Ishikawa (cell line): Measurements from ENCODE around the gene CNOT6.

Source experiments
- CEBPB ChIP-seq: IDR thresholded peaks from 2 replicates; pipeline ENCODE4 v1.6.1; 2012
- EGR1 ChIP-seq: IDR thresholded peaks from 2 replicates; pipeline ENCODE4 v1.6.1; 2012
- EP300 ChIP-seq: IDR thresholded peaks from 2 replicates; pipeline ENCODE4 v1.6.1; 2012; ENCODE audit warnings: borderline replicate concordance
- FOXM1 ChIP-seq: IDR thresholded peaks from 2 replicates; pipeline ENCODE4 v1.6.1; 2012; ENCODE audit warnings: low read depth, borderline replicate concordance
- RAD21 ChIP-seq: IDR thresholded peaks from 2 replicates; pipeline ENCODE4 v1.6.1; 2012; ENCODE audit warnings: low read depth
- TAF1 ChIP-seq: IDR thresholded peaks from 2 replicates; pipeline ENCODE4 v1.6.1; 2012; ENCODE audit warnings: low read depth, mild to moderate bottlenecking
- TEAD4 ChIP-seq: IDR thresholded peaks from 2 replicates; pipeline ENCODE4 v1.6.1; 2012
- YY1 ChIP-seq: IDR thresholded peaks from 2 replicates; pipeline ENCODE4 v1.6.1; 2012; ENCODE audit warnings: low read depth
- TF ChIP-seq, protein P1 (sequence below): IDR thresholded peaks from 2 replicates; pipeline ENCODE4 v1.6.1; 2012; ENCODE audit warnings: low read depth, mild to moderate bottlenecking
- TF ChIP-seq, protein P2 (sequence below): IDR thresholded peaks from 2 replicates; pipeline ENCODE4 v1.6.1; 2012

DNA sequence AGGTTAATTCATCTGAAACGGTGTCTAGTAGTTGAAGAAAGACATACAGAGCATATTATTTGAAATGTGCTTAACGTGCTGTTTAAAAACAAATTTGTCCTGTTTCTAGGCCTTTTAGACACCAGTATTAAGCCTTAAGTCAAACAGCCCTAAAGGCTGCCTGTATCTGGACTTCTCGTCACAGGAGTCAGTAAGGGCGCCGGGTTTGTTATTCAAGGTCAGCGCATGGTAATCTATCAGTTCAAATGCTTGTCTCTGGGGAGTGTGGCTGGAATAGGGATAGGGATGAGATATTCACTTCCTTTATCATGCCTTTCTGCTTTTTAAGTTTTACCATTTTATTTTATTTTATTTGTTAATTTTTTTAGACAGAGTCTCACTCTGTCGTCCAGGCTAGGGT lies 9.4 kb upstream of the CNOT6 start:
- TF ChIP-seq, protein P1, sequence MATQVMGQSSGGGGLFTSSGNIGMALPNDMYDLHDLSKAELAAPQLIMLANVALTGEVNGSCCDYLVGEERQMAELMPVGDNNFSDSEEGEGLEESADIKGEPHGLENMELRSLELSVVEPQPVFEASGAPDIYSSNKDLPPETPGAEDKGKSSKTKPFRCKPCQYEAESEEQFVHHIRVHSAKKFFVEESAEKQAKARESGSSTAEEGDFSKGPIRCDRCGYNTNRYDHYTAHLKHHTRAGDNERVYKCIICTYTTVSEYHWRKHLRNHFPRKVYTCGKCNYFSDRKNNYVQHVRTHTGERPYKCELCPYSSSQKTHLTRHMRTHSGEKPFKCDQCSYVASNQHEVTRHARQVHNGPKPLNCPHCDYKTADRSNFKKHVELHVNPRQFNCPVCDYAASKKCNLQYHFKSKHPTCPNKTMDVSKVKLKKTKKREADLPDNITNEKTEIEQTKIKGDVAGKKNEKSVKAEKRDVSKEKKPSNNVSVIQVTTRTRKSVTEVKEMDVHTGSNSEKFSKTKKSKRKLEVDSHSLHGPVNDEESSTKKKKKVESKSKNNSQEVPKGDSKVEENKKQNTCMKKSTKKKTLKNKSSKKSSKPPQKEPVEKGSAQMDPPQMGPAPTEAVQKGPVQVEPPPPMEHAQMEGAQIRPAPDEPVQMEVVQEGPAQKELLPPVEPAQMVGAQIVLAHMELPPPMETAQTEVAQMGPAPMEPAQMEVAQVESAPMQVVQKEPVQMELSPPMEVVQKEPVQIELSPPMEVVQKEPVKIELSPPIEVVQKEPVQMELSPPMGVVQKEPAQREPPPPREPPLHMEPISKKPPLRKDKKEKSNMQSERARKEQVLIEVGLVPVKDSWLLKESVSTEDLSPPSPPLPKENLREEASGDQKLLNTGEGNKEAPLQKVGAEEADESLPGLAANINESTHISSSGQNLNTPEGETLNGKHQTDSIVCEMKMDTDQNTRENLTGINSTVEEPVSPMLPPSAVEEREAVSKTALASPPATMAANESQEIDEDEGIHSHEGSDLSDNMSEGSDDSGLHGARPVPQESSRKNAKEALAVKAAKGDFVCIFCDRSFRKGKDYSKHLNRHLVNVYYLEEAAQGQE = no peak
- TF ChIP-seq TEAD4 (no peak), FOXM1 (no peak), TAF1 (no peak), EP300 (no peak), CEBPB (no peak), EGR1 (no peak), YY1 (no peak), RAD21 (no peak)
- TF ChIP-seq, protein P2, sequence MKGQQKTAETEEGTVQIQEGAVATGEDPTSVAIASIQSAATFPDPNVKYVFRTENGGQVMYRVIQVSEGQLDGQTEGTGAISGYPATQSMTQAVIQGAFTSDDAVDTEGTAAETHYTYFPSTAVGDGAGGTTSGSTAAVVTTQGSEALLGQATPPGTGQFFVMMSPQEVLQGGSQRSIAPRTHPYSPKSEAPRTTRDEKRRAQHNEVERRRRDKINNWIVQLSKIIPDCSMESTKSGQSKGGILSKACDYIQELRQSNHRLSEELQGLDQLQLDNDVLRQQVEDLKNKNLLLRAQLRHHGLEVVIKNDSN = no peak
